HG02763 (cell line): ENCODE data around the gene SLC12A1.
A peak's percentile ranks its signal among the peaks of the same experiment; 100 is the strongest.

Experiments
- ATAC-seq: cut with Tn5 transposase; IDR thresholded peaks from one replicate; pipeline ENCODE4 v1.9.1; 2021; ENCODE audit warnings: mild to moderate bottlenecking, moderate library complexity; ENCODE audit not compliant: unreplicated experiment

SLC12A1 gene

GRCh38 chr15:48343865-48344264 lies 137.8 kb downstream of the SLC12A1 start:
- no peak for ATAC-seq

GRCh38 chr15:48345516-48345915 lies 139.4 kb downstream of the SLC12A1 start:
- ATAC-seq, result no peak

- peak; percentile 84 for ATAC-seq
Observed at GRCh38 chr15:48352474-48353072, 146.5 kb downstream of the SLC12A1 start.
